ENCODE measurements around the gene DICER1.

- TF ChIP-seq EP300 (IDR thresholded peaks at IDR 0.05) = no peak
- TF ChIP-seq, protein P1, sequence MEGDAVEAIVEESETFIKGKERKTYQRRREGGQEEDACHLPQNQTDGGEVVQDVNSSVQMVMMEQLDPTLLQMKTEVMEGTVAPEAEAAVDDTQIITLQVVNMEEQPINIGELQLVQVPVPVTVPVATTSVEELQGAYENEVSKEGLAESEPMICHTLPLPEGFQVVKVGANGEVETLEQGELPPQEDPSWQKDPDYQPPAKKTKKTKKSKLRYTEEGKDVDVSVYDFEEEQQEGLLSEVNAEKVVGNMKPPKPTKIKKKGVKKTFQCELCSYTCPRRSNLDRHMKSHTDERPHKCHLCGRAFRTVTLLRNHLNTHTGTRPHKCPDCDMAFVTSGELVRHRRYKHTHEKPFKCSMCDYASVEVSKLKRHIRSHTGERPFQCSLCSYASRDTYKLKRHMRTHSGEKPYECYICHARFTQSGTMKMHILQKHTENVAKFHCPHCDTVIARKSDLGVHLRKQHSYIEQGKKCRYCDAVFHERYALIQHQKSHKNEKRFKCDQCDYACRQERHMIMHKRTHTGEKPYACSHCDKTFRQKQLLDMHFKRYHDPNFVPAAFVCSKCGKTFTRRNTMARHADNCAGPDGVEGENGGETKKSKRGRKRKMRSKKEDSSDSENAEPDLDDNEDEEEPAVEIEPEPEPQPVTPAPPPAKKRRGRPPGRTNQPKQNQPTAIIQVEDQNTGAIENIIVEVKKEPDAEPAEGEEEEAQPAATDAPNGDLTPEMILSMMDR (IDR thresholded peaks at IDR 0.05) = no peak
Measured at GRCh38 chr14:95162641-95163040, 5.3 kb upstream of the DICER1 start.
